A549 (cell line): ENCODE measurements around the gene FLNB. TPM values are rescaled to one million over a fixed set of nuclear protein-coding genes. Genes with fewer than 3 reads are reported as not detected.

Experiments
- ATAC-seq, 2 experiments: fragments of 200-7000 bp in 1 of 2; fragments of >200 bp in 1 of 2; cut with Nextera tagmentation in 1 of 2; cut with Tn5 transposase in 1 of 2; 3 replicates each; pipeline versions ENCODE4 v1.8.0 to v1.9.1; 2018 to 2020; ENCODE audit warnings: mild to moderate bottlenecking in 1 of 2, moderate library complexity in 1 of 2
- CTCF ChIA-PET: fragments of 300-600 bp; sonication (Branson Sonifier 250); formaldehyde crosslinking; extraction: SDS; loops from one replicate; lab custom pipeline; 2021; ENCODE audit warnings: antibody characterized with exemption, inconsistent platforms; lab: Yijun Ruan, JAX
- POLR2A ChIA-PET: fragments of 350-600 bp; formaldehyde crosslinking; extraction: SDS; loops from one replicate; lab custom pipeline; 2021; ENCODE audit warnings: antibody characterized with exemption, inconsistent platforms; lab: Yijun Ruan, JAX
- DNase-seq, 2 experiments: peaks; one replicate each; pipeline versions ENCODE4 v3.0.0 to v3.0.0-alpha.2; 2011 to 2016; ENCODE audit warnings: low read depth in 1 of 2, low spot score in 1 of 2
- FAIRE-seq: peaks from 2 replicates; lab custom pipeline; 2011; peaks lifted over from hg19 to GRCh38; lab: Jason Lieb, UNC
- H3K27ac ChIP-seq, 2 experiments: fragments of >200 bp; sonication (Bioruptor Twin); formaldehyde crosslinking; 3 replicates each; pipeline ENCODE4 v1.5.1; 2016 to 2017
- H3K4me1 ChIP-seq: fragments of >200 bp; sonication (Bioruptor Twin); formaldehyde crosslinking; 3 replicates; pipeline ENCODE4 v1.6.1; 2016
- H3K4me2 ChIP-seq: fragments of >200 bp; sonication (Bioruptor Twin); formaldehyde crosslinking; 3 replicates; pipeline ENCODE4 v1.6.1; 2016
- H3K4me3 ChIP-seq: fragments of >200 bp; sonication (Bioruptor Twin); formaldehyde crosslinking; 3 replicates; pipeline ENCODE4 v1.5.1; 2016
- H3K9me3 ChIP-seq: fragments of >200 bp; sonication (Bioruptor Twin); formaldehyde crosslinking; 3 replicates; pipeline ENCODE4 v1.6.1; 2016
- BCL3 ChIP-seq: fragments of >200 bp; sonication (Bioruptor Twin); formaldehyde crosslinking; IDR thresholded peaks from 3 replicates; pipeline ENCODE4 v1.6.1; 2016
- CEBPB ChIP-seq, 2 experiments: fragments of >200 bp in 1 of 2; sonication (Bioruptor Twin) in 1 of 2; formaldehyde crosslinking in 1 of 2; IDR thresholded peaks; 2 replicates each; pipeline ENCODE4 v1.6.1; 2012 to 2016
- ESRRA ChIP-seq: fragments of 150-350 bp; IDR thresholded peaks from 2 replicates; pipeline ENCODE4 v1.6.1; 2014; ENCODE audit warnings: mild to moderate bottlenecking, low read length, borderline replicate concordance
- FOSL2 ChIP-seq, 2 experiments: fragments of 450-650 bp in 1 of 2; fragments of >200 bp in 1 of 2; sonication (Bioruptor Twin) in 1 of 2; formaldehyde crosslinking; IDR thresholded peaks; 2 replicates each; pipeline versions ENCODE4 v1.5.0 to v1.6.1; 2016 to 2020; ENCODE audit warnings: mild to moderate bottlenecking in 1 of 2, moderate library complexity in 1 of 2
- HES2 ChIP-seq: fragments of >200 bp; sonication (Bioruptor Twin); formaldehyde crosslinking; IDR thresholded peaks from 2 replicates; pipeline ENCODE4 v1.6.1; 2016
- HOXA7 ChIP-seq: fragments of 250-450 bp; sonication (Bioruptor Pico); IDR thresholded peaks from 2 replicates; pipeline ENCODE4 v1.5.0; 2020; ENCODE audit warnings: mild to moderate bottlenecking, moderate library complexity
- JUN ChIP-seq, 2 experiments: fragments of >200 bp; sonication (Bioruptor Twin); formaldehyde crosslinking; IDR thresholded peaks; 2 replicates in 1 of 2; 3 replicates in 1 of 2; pipeline ENCODE4 v1.6.1; 2016 to 2017
- JUNB ChIP-seq: fragments of >200 bp; sonication (Bioruptor Twin); formaldehyde crosslinking; IDR thresholded peaks from 2 replicates; pipeline ENCODE4 v1.6.1; 2016
- KDM1A ChIP-seq: fragments of 200-600 bp; sonication (generic); IDR thresholded peaks from 2 replicates; pipeline ENCODE4 v1.6.1; 2016; ENCODE audit warnings: low read depth, mild to moderate bottlenecking
- RCOR1 ChIP-seq: fragments of 150-350 bp; IDR thresholded peaks from 2 replicates; pipeline ENCODE4 v1.6.1; 2014; ENCODE audit warnings: antibody characterized with exemption, low read length, low read depth
- SMC3 ChIP-seq: fragments of >200 bp; sonication (Bioruptor Twin); formaldehyde crosslinking; IDR thresholded peaks from 3 replicates; pipeline ENCODE4 v1.6.1; 2018; ENCODE audit warnings: inconsistent platforms
- SREBF2 ChIP-seq: fragments of 450-650 bp; IDR thresholded peaks from 2 replicates; pipeline ENCODE4 v1.6.1; 2014; ENCODE audit warnings: mild to moderate bottlenecking, moderate library complexity
- TFCP2L1 ChIP-seq: fragments of 250-450 bp; sonication (Bioruptor Pico); IDR thresholded peaks from 2 replicates; pipeline ENCODE4 v1.5.0; 2021; ENCODE audit warnings: mild to moderate bottlenecking
- USF2 ChIP-seq: fragments of 450-650 bp; IDR thresholded peaks from 2 replicates; pipeline ENCODE4 v1.6.1; 2014; ENCODE audit warnings: antibody characterized with exemption
- ZFP36 ChIP-seq: fragments of 450-650 bp; IDR thresholded peaks from 2 replicates; pipeline ENCODE4 v1.6.1; 2014; ENCODE audit warnings: borderline replicate concordance; ENCODE audit not compliant: partially characterized antibody
- ZNF302 ChIP-seq: fragments of 250-450 bp; sonication (Bioruptor Pico); IDR thresholded peaks from 2 replicates; pipeline ENCODE4 v1.9.0; 2021; ENCODE audit warnings: inconsistent platforms, mild to moderate bottlenecking, moderate library complexity
- WGBS: methylation state at CpG from one replicate; pipeline ENCODE4 v1.1.6; 2017; ENCODE audit errors: missing lambda C conversion rate; 5-methylcytosine and 5-hydroxymethylcytosine counted together
- polyA plus RNA-seq, 4 experiments: library from polyadenylated mRNA; depleted of rRNA in 3 of 4; stranded (reverse); fragments of >200 nt; fragmentation: RNase III in 1 of 4; extraction: RNeasy Plus Mini Kit Qiagen cat#74134 plus additional on column Dnase treatment in 1 of 4; gene quantifications; 2 replicates in 3 of 4; 3 replicates in 1 of 4; pipeline ENCODE4 v1.2.3, GENCODE V29; 2011 to 2017
- TF ChIP-seq, protein P1 (sequence below): fragments of 200-600 bp; sonication (generic); IDR thresholded peaks from 2 replicates; pipeline ENCODE4 v1.6.1; 2016; ENCODE audit warnings: antibody characterized with exemption, mild to moderate bottlenecking, moderate library complexity
- TF ChIP-seq, protein P2 (sequence below): IDR thresholded peaks from 2 replicates; pipeline ENCODE4 v1.6.1; 2012

FLNB gene
- polyA plus RNA-seq, 2 of the 4 experiments (the other 2 are of a cell fraction) = 235 to 439 TPM

DNA sequence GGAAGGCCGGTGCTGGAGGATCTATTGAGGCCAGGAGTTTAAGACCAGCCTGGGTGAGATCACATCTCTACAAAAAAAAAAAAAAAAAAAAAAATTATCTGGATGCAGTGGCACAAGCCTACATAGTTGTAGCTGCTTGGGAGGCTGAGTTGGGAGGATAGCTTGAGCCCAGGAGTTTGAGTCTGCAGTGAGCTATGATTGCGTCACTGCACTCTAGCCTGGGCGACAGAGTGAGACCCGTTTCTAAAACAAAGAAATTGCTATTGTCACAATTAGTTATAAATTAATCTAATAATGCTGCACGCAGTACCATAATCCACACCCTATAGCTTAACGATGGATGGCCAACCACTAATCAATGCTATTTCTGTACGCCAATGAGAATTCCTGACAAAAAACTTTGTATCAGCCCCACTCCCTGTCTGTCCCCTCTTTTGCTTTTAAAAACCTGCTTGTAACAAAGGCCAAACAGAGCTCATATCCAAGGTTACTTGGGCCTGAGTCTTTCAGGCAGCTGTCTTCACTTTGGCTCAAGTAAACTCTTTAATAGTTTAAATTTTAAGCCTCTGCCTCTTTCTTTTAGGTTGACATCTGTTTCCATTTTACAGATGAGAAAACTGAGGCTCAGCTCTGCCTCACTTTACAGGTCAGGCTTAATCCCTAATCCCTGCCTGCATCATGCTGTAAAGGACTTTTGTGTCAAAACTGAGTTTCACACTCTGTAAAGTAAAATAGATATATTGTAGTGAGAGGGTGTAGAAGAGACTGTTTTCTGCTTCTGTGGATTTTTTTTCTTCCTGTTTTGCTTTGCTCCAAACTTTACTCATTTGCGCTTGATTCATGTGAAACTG, 10.9 kb downstream of the FLNB start:
- TF ChIP-seq, protein P1, sequence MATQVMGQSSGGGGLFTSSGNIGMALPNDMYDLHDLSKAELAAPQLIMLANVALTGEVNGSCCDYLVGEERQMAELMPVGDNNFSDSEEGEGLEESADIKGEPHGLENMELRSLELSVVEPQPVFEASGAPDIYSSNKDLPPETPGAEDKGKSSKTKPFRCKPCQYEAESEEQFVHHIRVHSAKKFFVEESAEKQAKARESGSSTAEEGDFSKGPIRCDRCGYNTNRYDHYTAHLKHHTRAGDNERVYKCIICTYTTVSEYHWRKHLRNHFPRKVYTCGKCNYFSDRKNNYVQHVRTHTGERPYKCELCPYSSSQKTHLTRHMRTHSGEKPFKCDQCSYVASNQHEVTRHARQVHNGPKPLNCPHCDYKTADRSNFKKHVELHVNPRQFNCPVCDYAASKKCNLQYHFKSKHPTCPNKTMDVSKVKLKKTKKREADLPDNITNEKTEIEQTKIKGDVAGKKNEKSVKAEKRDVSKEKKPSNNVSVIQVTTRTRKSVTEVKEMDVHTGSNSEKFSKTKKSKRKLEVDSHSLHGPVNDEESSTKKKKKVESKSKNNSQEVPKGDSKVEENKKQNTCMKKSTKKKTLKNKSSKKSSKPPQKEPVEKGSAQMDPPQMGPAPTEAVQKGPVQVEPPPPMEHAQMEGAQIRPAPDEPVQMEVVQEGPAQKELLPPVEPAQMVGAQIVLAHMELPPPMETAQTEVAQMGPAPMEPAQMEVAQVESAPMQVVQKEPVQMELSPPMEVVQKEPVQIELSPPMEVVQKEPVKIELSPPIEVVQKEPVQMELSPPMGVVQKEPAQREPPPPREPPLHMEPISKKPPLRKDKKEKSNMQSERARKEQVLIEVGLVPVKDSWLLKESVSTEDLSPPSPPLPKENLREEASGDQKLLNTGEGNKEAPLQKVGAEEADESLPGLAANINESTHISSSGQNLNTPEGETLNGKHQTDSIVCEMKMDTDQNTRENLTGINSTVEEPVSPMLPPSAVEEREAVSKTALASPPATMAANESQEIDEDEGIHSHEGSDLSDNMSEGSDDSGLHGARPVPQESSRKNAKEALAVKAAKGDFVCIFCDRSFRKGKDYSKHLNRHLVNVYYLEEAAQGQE = no peak
- TF ChIP-seq RCOR1 (no peak), JUN (IDR thresholded peaks at IDR 0.05) (no peak), FOSL2 (IDR thresholded peaks at IDR 0.05) (no peak), FOSL2 (CRISPR knock-in tag; IDR thresholded peaks at IDR 0.05) (no peak), JUNB (no peak), CEBPB (IDR thresholded peaks at IDR 0.05) (peak; percentile 45 to 78; a peak in 3 of 4 replicates), KDM1A (0 out of 2 replicates have a peak, but pooled peaks have one; percentile 21), ESRRA (no peak), ZNF302 (no peak), HOXA7 (CRISPR knock-in tag) (no peak), HES2 (no peak), BCL3 (no peak), TFCP2L1 (no peak), SMC3 (no peak), USF2 (no peak)
- TF ChIP-seq, all 56 proteins: peak for 2
- FAIRE-seq (no peak), ATAC-seq (no peak), DNase-seq (no peak)
- Histone ChIP-seq H3K4me2 (peak overlapping the region; percentile 87), H3K9me3 (no peaks in the 10 kb centered on the region), H3K4me3 (peak overlapping the region; percentile 12; the same call in 1 of the 3 replicates), H3K4me1 (peaks cover 100% of the 10 kb centered on the region), H3K27ac (peak overlapping the region; percentile 56 to 83)
- 52% methylated on average over 8 of the region's 8 CpGs for WGBS
- ChIA-PET CTCF (interaction anchor here (0.7 to 4.4 kb wide), 7 partner anchors 10 to 63 kb away, joined by 3 to 17 read pairs (median 6); partner anchors contain the start of gene FLNB), POLR2A (interaction anchor here (0.7 to 1.3 kb wide), 2 partner anchors 22 to 157 kb away, joined by 3 to 6 read pairs; no protein-coding TSS in a partner anchor)

DNA sequence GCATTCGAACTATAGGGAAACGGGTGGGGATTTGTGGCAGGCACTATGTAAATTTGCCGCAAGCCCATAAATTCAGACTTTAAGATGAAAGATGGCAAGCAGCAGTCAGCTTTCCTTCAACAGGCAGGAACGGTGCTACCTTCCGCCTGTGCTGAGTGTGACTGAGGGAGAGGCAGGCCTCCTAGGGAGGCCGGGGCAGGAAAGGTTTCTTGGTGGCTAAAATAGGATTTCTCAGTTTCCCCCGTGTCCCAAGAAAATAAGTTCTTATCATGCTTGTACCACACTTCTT, 12.5 kb downstream of the FLNB start:
- Histone ChIP-seq H3K27ac (peak overlapping the region; percentile 12 to 83; a peak in 4 of 6 replicates), H3K9me3 (no peaks in the 10 kb centered on the region), H3K4me1 (peaks cover 100% of the 10 kb centered on the region), H3K4me3 (no peak overlapping the region), H3K4me2 (peak overlapping the region; percentile 87)
- POLR2A ChIA-PET = no interaction called here
- TF ChIP-seq ZFP36 = no peak
- TF ChIP-seq, protein P2, sequence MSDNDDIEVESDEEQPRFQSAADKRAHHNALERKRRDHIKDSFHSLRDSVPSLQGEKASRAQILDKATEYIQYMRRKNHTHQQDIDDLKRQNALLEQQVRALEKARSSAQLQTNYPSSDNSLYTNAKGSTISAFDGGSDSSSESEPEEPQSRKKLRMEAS = no peak
- TF ChIP-seq SREBF2 = no peak
- 42% methylated on average over 7 of the region's 7 CpGs for WGBS
- ATAC-seq (no peak), DNase-seq (no peak), FAIRE-seq (no peak)
- CTCF ChIA-PET = interaction anchor here (0.5 to 4.4 kb wide), 6 partner anchors 8 to 196 kb away, joined by 3 to 17 read pairs (median 3); partner anchors contain the start of gene FLNB
